HuH-7 (cell line): ENCODE results near the gene CD8B2.
"Not testable (repeated sequence)": the region's sequence is repeated elsewhere in the genome, so short reads cannot be mapped to it uniquely, and the experiment has no call there.

ENCODE experiments used
- DNase-seq: peaks from one replicate; pipeline ENCODE4 v3.0.0; 2011; ENCODE audit warnings: low spot score

The CD8B2 gene

DNA sequence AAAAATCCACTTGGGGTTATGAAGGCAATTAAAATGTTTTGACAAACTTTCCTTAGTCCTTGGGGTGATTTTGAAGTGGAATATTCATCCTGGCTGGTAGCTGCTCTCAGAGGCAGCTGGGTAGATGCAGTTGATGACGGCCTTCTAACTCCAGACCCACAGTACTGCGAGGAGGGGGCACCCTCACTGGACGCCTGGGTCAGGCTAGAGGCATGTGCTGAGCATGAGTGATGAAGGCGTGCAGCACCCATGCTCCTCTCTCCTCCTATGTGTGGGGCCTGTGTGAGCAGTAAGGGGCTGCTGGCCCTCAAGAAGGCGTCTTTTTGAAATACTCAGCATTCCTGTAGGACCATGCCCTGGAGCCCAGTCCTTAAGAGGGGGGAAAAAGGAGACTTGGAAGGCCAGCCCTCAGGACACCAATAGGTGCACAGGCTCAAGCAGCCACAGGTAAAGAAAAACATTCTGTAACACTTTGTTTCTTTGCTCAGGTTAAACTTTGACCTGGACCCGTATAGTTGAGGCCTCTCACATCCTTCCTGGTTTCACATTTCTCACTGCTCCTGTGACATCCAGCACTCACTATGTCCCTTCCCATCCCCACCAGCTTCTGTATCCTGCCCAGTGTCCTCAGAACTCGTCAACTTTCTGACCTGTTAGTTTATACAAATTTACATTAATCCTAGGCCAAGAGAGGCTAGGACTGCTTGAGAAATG, 64.4 kb downstream of the CD8B2 start:
- no peak for DNase-seq

DNA sequence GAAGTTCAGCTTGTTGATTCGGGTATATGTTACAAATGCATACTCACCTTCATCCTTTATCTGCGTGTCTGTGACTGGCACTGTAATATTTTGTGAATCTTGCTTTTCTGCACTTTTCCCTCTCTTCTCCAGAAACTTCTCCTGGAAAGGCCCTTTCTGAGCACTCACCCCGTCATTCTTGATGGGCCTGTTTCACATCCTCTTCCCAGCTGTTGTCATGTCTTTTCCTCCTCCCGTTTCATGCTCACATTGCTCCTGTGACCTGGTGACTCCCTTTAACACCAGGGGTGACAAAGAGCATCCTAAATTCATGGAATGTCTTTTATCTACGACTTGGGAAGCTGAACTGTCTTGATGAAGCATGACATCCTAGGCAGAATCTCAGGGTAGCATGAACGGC, 65.8 kb downstream of the CD8B2 start:
- no peak for DNase-seq

DNA sequence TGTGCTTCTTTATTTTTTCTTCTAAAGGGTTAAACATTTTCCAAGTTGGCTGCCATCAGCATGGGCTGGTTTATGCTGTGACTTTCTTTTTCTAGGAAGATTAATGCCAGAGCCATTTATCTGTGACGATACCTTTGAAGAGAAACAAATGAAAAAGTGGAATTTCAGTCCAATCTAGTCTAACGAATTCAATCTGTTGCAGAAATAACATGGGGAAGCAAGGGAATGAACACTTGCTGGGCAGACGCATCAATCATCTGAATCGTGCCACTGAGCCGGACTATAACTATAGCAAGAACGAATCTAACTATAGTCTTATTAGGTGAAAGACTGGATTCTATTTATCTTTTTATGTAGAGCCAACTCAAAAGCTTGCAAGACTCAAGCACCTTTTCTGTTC, 66.2 kb downstream of the CD8B2 start:
- DNase-seq: no peak

DNA sequence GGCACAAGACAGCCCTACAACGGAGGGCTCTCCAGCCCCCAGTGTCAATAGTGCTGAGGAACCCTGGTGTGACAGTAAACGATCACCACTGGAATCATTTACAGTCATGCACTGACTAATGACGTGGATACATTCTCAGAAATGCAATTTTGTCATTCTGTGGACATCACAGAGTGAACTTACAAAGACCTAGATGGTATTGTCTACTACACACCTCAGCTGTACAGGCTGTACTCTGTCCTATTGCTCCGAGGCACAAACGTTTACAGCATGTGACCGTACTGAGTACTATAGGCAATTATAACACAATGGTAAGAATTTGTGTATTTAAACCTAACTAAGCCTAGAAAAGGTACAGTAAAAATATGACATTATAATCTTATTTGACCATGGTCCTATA, 67.2 kb downstream of the CD8B2 start:
- no peak for DNase-seq

DNA sequence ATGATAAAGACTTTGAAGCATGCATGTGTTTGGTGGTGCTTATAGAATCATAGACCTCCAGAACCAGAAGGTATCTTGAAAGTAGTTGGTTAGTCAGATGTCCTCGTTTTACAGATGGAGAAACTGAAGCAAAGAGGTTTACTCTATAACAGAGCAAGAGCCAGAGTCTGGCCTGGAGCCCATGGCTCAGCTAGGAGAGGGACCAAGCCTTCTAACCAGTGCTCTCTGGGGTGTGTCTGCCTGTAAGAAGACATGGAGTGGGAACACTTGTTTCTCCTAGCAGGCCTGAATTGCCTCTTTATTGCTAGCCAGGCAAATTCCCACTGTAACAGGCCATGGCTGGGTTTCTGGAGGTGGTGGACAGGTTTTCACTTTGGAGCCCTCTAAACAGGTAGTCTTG, 67.9 kb downstream of the CD8B2 start:
- no peak for DNase-seq

DNA sequence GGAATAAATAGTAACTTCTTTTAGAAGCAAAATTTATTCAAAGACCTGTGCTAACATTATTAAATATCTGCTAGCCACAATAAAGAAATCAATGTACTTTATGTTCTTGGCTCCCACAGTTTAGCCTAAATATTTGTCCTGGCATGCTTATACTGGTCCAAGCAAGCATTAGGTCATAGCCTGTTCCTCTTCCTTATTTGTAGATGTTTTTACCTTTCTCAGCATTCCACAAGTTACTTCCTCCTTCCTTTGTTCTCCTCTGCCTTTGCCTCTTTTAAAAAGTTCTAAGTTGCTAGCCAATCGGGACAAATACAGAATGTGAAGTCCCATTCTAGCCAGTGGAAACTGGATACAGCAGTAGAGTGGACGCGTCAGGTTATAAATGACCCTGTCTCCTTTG, 72.6 kb downstream of the CD8B2 start:
- not testable (repeated sequence) for DNase-seq

DNA sequence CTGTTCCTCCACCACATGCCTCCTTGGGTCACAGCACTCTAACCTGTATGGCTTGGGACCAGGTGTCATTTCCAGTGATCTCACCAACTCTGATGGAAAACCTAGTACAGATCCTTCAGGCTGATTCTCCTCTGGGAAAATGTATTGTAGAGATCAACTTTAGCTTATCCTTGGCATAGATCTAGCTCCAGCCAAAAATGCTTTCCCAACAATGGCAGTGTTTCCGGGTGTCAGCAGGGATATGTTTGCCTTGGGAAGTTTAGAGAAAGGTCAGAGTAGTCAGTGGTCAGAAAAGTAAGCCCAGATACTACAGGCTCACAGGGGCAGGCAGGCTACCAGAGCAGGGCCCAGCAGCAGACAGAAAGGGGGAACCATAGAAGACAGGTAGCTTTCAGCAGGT, 73.6 kb downstream of the CD8B2 start:
- DNase-seq: no peak

DNA sequence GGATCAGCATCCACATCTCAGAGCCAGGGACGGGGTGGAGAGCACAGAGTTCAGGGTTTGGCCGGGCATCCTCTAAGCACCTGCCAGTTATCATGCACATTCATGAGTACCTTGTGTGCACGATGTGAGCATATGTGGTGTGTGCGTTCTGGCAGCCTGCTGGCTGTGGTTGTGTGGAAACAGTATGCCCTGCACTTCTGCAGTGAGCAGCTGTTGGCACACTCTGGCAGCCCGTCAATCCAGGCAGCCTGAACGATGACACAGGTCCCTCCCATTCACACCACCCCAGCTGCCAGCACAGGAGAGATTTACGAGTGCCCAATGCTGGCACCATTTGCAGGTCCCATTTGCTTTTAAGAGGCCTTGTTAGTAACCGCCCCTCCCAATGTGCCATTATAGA, 74.2 kb downstream of the CD8B2 start:
- DNase-seq: no peak

DNA sequence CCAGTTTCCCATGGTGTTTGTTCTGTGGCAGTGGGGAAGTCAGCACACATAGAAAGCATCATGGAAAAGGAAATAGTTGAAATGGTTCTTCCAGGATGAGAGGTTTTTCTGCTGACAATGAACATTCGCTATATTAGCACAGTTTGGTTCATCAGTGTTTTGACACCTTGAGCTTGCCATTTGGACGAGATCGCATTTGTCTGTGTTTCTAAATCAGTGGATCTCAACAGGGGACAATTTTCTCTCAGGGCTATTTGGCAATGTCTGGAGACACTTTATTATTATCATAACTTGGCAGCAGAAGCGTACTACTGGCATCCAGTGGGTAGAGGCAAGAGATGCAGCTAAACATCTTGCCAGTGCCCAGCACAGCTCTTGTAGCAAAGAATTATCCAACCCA, 74.6 kb downstream of the CD8B2 start:
- no peak for DNase-seq

DNA sequence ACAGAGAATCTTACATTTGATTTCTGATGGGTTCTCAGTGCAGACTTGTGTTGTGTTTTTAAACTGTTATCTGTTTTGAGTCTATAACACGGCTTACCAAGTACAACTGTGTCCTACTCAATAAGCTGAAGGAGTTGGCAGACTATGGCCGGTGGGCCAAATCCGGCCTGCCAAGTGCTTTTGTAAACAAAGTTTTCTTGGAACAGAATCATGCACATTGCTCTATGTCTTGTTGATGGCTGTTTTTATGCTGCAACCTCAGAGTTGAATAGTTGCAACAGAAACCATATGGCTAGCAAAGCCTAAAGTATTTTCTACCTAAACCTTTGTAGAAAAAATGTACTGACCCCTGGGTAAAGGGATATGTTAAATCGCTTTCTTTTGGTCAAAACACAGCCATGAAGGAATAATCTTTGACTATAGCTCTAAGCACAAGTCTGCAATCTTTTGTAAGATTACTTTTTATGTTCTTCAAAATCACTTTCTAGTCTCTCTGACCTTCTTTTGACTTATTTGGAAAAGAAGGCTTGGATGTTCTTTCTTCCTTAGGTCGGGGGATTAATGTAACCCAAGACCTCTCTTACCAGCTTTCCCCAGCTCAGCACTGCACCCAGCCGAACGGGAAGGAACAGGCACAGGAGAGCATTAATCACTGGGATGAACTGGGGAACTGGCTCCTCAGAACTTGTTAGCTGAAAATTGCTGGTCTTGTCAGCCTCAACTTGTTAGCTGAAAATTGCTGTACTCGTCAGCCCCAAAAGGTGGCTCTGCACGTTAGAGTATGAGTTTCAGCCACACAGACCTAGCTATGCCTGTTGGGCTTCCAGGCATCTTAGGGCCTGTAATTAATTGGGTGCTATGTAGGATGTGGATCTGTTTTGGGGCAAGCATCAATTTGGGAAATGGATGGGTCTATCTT, 75.4 kb downstream of the CD8B2 start:
- no peak for DNase-seq

DNA sequence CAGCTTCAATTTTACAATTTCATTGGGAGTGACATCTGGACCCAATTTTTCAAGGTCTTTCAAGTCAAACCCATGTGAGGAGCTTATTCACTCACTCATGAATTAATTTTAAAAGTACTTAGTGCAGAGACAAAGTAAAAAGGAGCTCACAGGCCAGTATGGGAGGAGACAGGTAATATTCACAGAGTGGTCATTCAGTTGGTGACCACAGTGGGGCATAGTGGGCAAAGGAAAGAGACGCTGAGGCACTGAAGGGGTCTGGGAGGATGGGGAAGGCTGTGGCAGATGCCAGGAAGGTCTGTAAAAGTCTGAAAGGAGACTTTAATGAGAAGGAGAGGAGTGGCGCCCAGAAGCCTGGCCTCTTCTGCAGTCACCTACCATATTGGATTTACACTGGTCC, 76.0 kb downstream of the CD8B2 start:
- DNase-seq: no peak

DNA sequence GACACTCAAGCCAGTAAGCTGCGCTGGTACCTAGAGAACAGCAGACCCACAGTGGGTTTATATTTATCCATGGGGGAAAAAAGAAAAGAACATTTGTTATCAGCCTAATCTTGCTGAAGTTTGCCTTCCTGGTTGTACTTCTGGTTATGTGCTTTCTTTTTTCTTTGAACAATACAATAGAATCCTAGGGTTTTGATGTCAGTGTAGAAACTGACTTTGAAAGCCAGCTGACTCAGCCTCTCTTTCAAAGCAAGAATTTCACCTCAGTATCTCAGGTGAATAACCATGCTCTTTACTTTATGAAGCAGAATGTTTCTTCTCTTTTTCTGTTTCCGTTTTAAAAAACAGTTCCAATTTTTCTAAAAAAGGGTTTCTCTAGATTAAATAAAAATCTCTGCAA, 78.4 kb downstream of the CD8B2 start:
- no peak for DNase-seq

DNA sequence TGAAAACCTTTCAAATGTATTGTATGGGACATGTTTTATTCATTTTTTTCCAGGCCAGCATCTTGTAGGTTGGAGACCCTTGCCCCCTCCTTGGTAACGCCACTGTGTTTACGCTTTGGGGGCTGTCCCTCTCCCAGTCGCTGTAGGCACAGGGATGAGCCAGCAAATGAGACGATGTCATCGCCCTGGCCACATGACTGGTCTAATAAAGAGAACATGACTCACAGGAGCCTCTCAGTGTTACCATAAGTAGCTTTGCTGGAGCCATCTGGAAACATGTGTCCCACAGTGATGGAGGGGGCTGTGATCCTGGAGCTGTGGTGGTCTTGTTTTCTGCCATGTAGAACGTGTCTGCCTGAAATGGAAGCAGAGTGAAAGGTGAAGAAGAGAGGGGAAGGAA, 78.9 kb downstream of the CD8B2 start:
- DNase-seq: no peak

DNA sequence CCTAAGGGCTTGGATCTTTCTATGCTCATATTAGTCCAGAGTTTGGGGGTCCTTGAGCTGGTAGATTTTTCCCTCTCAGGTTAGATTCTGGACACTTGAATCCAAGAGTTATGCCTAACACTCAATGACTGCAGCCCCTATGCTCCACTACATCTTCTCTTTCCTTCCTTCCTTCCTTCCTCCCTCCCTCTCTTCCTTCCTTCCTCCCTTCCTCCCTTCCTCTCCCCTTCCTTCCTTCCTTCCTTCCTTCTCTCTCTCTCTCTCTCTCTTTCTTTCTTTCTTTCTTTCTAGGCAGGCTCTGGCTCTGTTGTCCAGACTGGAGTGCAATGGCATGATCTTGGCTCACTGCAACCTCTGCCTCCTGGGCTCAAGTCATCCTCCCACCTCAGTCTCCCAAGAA, 79.3 kb downstream of the CD8B2 start:
- DNase-seq: not testable (repeated sequence)

DNA sequence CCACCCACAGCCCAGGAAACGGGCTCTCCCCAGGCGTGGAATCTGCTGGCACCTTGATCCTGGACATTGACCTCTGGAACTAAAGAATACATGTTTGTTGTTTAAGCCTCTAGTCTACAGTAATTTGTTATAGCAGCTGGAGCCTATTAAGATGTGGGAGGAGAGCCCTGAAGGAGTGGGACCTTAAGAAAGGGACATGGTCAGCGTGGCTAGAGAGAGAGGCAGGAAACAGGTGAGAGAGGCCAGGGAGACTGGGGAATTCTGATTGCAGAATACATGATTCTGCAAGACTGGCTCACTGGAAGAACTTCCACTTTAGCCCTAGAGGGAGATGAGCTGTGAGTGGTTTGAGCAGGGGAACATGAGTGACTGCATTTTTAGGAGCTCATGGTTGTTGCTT, 83.2 kb downstream of the CD8B2 start:
- no peak for DNase-seq
